Coronary artery (tissue), 2 donors: ENCODE results near the gene ARID2.

Experiments used
- DNase-seq: peaks from one replicate; pipeline ENCODE4 v3.0.0-alpha.2; 2017; ENCODE audit warnings: low spot score
- H3K27ac ChIP-seq, 2 donors: fragments of 200-600 bp; sonication (generic); one replicate each; pipeline ENCODE4 v1.5.1; 2016 to 2019
- H3K4me3 ChIP-seq: fragments of 200-600 bp; sonication (generic); 2 replicates; pipeline ENCODE4 v1.5.1; 2016; ENCODE audit warnings: mild to moderate bottlenecking, moderate library complexity
- CTCF ChIP-seq: fragments of 200-600 bp; sonication (generic); IDR thresholded peaks from one replicate; pipeline ENCODE4 v1.5.1; 2019; ENCODE audit warnings: antibody characterized with exemption

ARID2 gene

GRCh38 chr12:45727301-45727979, 2.1 kb upstream of the ARID2 start:
- peak overlapping the region; percentile 93 for H3K4me3 ChIP-seq
- H3K27ac ChIP-seq, result peak overlapping the region; percentile 94 to 100
- DNase-seq, result peak; percentile 96
- TF ChIP-seq CTCF, result no peak

- peak overlapping the region; percentile 94 to 100 for H3K27ac ChIP-seq
Observed at GRCh38 chr12:45727980-45728629, 1.4 kb upstream of the ARID2 start.

GRCh38 chr12:45728630-45729232, 775 bp upstream of the ARID2 start:
- peak; percentile 98 for DNase-seq
- peak; percentile 86 for TF ChIP-seq CTCF
- Histone ChIP-seq H3K27ac (peak overlapping the region; percentile 94 to 100), H3K4me3 (peak overlapping the region; percentile 93)

More at GRCh38 chr12:45727980-45728629, 1.4 kb upstream of the ARID2 start:
- no peak for TF ChIP-seq CTCF
- peak overlapping the region; percentile 93 for H3K4me3 ChIP-seq
- DNase-seq, result no peak

- no peak for DNase-seq
Observed at GRCh38 chr12:45730084-45730347, 510 bp downstream of the ARID2 start.

GRCh38 chr12:45730348-45731189, 1.1 kb downstream of the ARID2 start:
- no peak for TF ChIP-seq CTCF
- Histone ChIP-seq H3K4me3 (peak overlapping the region; percentile 93), H3K27ac (peak overlapping the region; percentile 94 to 100)
- DNase-seq, result peak; percentile 75

More at GRCh38 chr12:45730084-45730347, 510 bp downstream of the ARID2 start:
- no peak for TF ChIP-seq CTCF
- Histone ChIP-seq H3K4me3 (peak overlapping the region; percentile 93), H3K27ac (peak overlapping the region; percentile 94 to 100)

- DNase-seq, result no peak
- no peak for TF ChIP-seq CTCF
- H3K27ac ChIP-seq, result peak overlapping the region; percentile 94 to 100
- H3K4me3 ChIP-seq, result peak overlapping the region; percentile 93
Observed at GRCh38 chr12:45731190-45731775, 1.8 kb downstream of the ARID2 start.
